Jurkat, Clone E6-1 (cell line): ENCODE measurements around the gene IRS1.

ENCODE experiments used
- DNase-seq: peaks from one replicate; pipeline ENCODE4 v3.0.0-alpha.2; 2011; ENCODE audit warnings: low read depth, low spot score
- H3K4me3 ChIP-seq: 2 replicates; pipeline ENCODE4 v1.5.1; 2011; ENCODE audit warnings: mild to moderate bottlenecking, low read length, control low read depth, moderate library complexity

IRS1 gene

GRCh38 chr2:226794196-226794661 lies 5.4 kb downstream of the IRS1 start:
- DNase-seq = no peak
- H3K4me3 ChIP-seq = no peak overlapping the region

- DNase-seq = no peak
- no peak overlapping the region for H3K4me3 ChIP-seq
Observed at GRCh38 chr2:226793646-226794045, 6.0 kb downstream of the IRS1 start.

GRCh38 chr2:226792155-226792881 lies 7.3 kb downstream of the IRS1 start:
- H3K4me3 ChIP-seq = peak overlapping the region; percentile 70
- DNase-seq = no peak

- peak; percentile 69 for DNase-seq
- H3K4me3 ChIP-seq = peak overlapping the region; percentile 70
Observed at GRCh38 chr2:226791487-226792081, 8.0 kb downstream of the IRS1 start.

GRCh38 chr2:226791056-226791486 lies 8.5 kb downstream of the IRS1 start:
- peak overlapping the region; percentile 49 for H3K4me3 ChIP-seq
- DNase-seq = peak; percentile 60

- no peak overlapping the region for H3K4me3 ChIP-seq
Observed at GRCh38 chr2:226790431-226790830, 9.2 kb downstream of the IRS1 start.

GRCh38 chr2:226790011-226790410 lies 9.6 kb downstream of the IRS1 start:
- H3K4me3 ChIP-seq = no peak overlapping the region
- no peak for DNase-seq

More at GRCh38 chr2:226790431-226790830, 9.2 kb downstream of the IRS1 start:
- no peak for DNase-seq

- no peak for DNase-seq
- no peak overlapping the region for H3K4me3 ChIP-seq
Observed at GRCh38 chr2:226788881-226789490, 10.6 kb downstream of the IRS1 start.

- no peak for DNase-seq
Observed at GRCh38 chr2:226788064-226788463, 11.6 kb downstream of the IRS1 start.

GRCh38 chr2:226783885-226784284 lies 15.7 kb downstream of the IRS1 start:
- DNase-seq = no peak
- no peak overlapping the region for H3K4me3 ChIP-seq

More at GRCh38 chr2:226788064-226788463, 11.6 kb downstream of the IRS1 start:
- no peak overlapping the region for H3K4me3 ChIP-seq

GRCh38 chr2:226782092-226782713 lies 17.4 kb downstream of the IRS1 start:
- no peak for DNase-seq
- H3K4me3 ChIP-seq = no peak overlapping the region

GRCh38 chr2:226780431-226780830 lies 19.2 kb downstream of the IRS1 start:
- no peak overlapping the region for H3K4me3 ChIP-seq
- DNase-seq = no peak

- DNase-seq = no peak
Observed at GRCh38 chr2:226777611-226778010, 22.0 kb downstream of the IRS1 start.

GRCh38 chr2:226776104-226776503 lies 23.5 kb downstream of the IRS1 start:
- H3K4me3 ChIP-seq = no peak overlapping the region
- no peak for DNase-seq

More at GRCh38 chr2:226777611-226778010, 22.0 kb downstream of the IRS1 start:
- no peak overlapping the region for H3K4me3 ChIP-seq

- no peak overlapping the region for H3K4me3 ChIP-seq
- no peak for DNase-seq
Observed at GRCh38 chr2:226775032-226775509, 24.5 kb downstream of the IRS1 start.

- no peak overlapping the region for H3K4me3 ChIP-seq
- no peak for DNase-seq
Observed at GRCh38 chr2:226773291-226773690, 26.3 kb downstream of the IRS1 start.

- H3K4me3 ChIP-seq = no peak overlapping the region
- peak; percentile 74 for DNase-seq
Observed at GRCh38 chr2:226772389-226773179, 27.0 kb downstream of the IRS1 start.

GRCh38 chr2:226771067-226771466 lies 28.6 kb downstream of the IRS1 start:
- no peak for DNase-seq
- H3K4me3 ChIP-seq = no peak overlapping the region
